Frontal cortex (tissue), 4 donors: Measurements from ENCODE around the gene CD68. TPM values are rescaled to one million over a fixed set of nuclear protein-coding genes. Genes with fewer than 3 reads are reported as not detected.

ENCODE experiments used
- DNase-seq, 2 donors: peaks; one replicate each; pipeline ENCODE4 v3.0.0; 2012; ENCODE audit warnings: low spot score in 2 of 2
- FAIRE-seq: peaks from 2 replicates; lab custom pipeline; 2012; peaks lifted over from hg19 to GRCh38; lab: Jason Lieb, UNC
- total RNA-seq: library from RNA; depleted of rRNA; stranded (reverse); fragments of >200 nt; gene quantifications from one replicate; pipeline ENCODE4 v1.2.3, GENCODE V29; 2014
- donor health status: control.
- donor health status: control.
- donor health status: control.

Gene CD68
- total RNA-seq, 1 donor from 2014 or later, result 1.2 TPM

GRCh38 chr17:7577327-7578199 is 1.9 kb upstream of the CD68 start:
- FAIRE-seq (no peak), DNase-seq (no peak)

GRCh38 chr17:7579834-7580603 is 581 bp downstream of the CD68 start:
- FAIRE-seq, result no peak
- DNase-seq, result no peak

GRCh38 chr17:7580604-7581575 is 1.5 kb downstream of the CD68 start:
- DNase-seq (no peak), FAIRE-seq (no peak)

DNA sequence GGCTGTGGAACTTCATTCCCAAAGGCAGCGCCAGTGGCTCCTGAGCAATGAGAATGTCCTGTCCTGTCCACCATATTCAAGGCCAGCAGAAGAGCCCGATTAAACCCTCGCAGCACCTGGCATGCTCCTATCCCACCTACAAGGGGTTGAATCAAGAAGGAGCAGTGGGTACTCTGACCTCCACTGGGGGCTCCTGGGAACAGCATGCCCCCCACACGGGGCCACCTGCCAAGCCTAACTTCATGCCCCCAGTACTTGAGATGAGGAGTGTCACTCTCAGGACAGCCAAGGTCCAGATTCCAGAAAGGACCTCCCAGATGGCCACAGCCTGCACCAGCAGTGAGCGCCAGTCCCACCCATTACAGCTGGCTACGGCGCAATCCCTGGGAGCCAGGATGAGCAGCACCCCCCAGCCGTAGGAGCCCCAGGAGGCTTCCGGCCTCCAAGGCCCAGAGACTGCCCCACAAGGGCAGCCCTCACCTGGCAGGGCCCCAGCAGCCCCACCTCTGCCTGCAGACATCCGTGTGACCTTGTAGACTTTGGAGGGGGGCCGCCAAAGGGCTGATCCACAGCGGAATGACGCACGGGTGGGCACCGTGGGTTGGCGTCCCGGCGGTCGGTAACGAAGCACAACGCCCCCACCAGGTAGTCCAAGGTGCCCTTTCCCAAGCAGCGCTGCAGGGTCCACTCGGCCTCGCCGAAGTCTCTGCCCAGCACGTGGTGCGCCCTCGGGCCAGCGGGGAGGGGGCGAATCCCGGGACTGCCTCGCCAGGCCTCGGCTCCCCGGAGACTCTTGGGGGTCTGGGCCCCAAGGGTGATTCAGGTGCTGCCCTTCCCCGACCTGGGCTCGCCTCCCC is 3.2 kb downstream of the CD68 start:
- DNase-seq, result no peak
- no peak for FAIRE-seq

DNA sequence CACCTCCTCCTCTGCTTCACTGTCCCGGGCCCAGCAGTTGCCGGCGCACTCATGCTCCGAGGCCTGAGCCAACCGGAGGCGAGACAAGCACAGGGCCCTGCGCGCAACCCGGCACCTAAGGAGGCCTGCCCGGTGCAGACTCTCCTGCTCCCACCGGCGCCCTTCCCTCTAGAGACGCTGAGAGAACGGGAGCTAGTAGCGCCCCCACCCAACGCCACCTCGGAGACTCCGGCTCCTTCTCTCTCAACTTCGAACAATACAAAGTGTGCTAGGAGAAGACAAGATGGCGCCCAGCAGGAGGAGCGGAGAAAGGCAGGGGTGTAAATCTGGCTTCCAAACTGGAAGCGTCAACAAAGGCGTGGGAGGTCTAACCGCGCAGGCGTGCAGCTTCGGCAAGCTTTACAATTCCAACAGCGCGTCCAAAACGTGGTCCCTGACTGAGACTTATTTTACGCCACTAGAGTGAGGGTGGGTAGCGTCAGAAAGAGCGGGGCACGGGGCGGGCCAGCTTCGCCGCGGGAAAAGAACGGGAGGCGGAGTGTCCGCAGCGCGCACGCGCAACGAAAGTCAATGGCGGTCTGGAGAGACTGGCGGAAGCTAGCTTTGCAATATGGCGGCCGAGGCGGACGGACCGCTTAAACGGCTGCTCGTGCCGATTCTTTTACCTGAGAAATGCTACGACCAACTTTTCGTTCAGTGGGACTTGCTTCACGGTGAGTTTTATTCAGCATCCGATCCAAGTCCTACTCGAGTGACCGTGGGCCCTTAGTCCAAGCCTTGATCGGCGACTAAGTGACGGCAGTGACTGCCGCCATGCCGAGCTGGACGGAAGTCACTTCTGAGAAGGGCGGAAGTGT is 4.0 kb downstream of the CD68 start, which contains the start of gene MPDU1:
MPDU1 (plus strand) TSS at position 600 of the 857 bp plus-strand sequence; CDS start at position 611, 11 bp downstream.
- no peak for FAIRE-seq
- peak; percentile 87 to 89 for DNase-seq

GRCh38 chr17:7586673-7587419 is 7.4 kb downstream of the CD68 start:
- no peak for FAIRE-seq
- no peak for DNase-seq

DNA sequence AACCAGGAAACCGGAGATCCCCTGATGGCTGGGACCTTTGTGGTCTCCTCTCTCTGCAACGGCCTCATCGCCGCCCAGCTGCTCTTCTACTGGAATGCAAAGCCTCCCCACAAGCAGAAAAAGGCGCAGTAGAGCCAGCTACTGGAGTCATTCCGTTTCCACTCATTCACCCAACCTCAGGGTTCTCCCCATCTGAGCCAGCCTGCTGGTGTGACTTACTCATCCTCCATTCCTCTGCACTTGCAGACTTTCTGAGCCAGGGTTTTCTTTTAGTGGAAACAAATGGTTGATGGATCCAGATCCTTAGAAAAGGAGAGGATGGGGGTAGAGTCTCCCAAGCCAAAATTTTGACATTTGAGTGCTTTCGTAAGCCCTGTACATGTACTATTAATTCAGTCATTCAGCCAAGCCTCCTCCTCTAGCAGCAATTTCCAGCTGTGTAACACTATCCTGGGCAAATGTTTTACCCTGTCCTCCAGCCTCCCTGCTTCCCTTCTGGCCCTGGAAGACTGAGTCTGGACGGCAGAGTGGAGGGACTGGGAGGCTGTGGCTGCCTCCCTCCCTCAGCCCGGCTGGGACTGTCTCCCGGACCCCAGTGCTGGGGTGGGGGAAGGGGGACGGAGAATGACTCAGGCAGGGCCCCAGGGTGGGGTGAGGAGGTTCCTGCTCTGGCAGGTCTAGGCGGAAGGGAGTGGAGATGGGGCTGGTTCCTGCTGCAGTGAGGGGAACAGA is 8.1 kb downstream of the CD68 start:
- FAIRE-seq, result no peak
- DNase-seq, result no peak

GRCh38 chr17:7588553-7589203 is 9.2 kb downstream of the CD68 start:
- FAIRE-seq (no peak), DNase-seq (peak in 1 of 2 donors; percentile 57)

GRCh38 chr17:7589204-7589868 is 9.9 kb downstream of the CD68 start:
- FAIRE-seq (no peak), DNase-seq (peak; percentile 88 to 96)

GRCh38 chr17:7589891-7590691 is 10.7 kb downstream of the CD68 start, which contains the start of gene SOX15:
SOX15 (minus strand) TSS chr17:7590094; CDS start chr17:7589676, 418 bp downstream.
- FAIRE-seq, result no peak
- no peak for DNase-seq

GRCh38 chr17:7590743-7591142 is 11.3 kb downstream of the CD68 start:
- FAIRE-seq, result no peak
- DNase-seq, result no peak

DNA sequence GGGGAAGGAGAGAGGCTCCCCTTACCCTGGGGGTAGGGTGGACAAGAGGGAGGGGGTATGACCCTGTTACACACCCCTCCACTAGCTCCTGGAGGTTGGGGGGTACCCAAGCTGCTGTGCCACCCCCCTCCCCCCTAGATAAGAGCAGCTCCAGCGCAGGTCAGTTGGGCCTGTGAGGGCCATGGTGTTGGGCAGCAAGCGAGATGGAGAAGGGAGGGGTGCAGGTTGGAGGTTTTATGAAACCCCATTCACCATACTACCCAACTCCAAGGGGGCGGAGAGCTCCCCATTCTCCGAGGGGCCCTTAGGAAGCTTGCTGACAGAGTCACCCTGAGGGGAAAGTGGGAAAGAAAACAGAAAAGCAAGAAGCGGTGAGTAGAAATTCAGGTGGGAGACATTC is 12.2 kb downstream of the CD68 start:
- FAIRE-seq (no peak), DNase-seq (no peak)

GRCh38 chr17:7592422-7593021 is 13.1 kb downstream of the CD68 start:
- FAIRE-seq (no peak), DNase-seq (no peak)

DNA sequence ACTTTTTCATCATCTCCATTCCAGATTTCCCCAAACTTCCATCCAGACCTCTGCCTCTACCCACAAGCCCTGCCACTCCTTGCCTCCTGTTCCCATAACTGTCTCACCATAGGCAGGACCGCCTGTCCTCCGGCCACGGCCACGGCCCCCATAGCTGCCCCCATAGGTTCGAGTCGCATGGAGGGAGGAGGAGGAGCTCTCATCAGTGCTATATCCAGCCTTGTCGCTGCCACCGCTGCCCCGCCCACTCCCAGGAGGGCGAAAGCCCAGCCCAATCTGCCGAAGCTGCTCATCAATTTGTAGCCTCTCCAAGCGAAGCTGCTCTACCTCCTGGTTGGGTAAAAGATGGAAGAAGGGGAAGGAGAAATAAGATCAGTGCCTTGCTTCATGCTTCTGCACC is 13.9 kb downstream of the CD68 start:
- DNase-seq (no peak), FAIRE-seq (no peak)
